Loucy (cell line): ENCODE results near the gene ERBB3.

Experiments
- H2AFZ ChIP-seq: fragments of 200-600 bp; sonication (generic); 2 replicates; pipeline ENCODE4 v1.6.0; 2016; ENCODE audit warnings: antibody characterized with exemption, mild to moderate bottlenecking, low read length, moderate library complexity
- H3F3A ChIP-seq: fragments of 200-600 bp; 2 replicates; pipeline ENCODE4 v1.6.0; 2016; ENCODE audit warnings: antibody characterized with exemption, low read depth, mild to moderate bottlenecking
- H3K27me3 ChIP-seq: fragments of 200-600 bp; sonication (generic); 2 replicates; pipeline ENCODE4 v1.6.1; 2014; ENCODE audit warnings: low read length, mild to moderate bottlenecking; ENCODE audit not compliant: insufficient read depth, poor library complexity, severe bottlenecking
- H3K36me3 ChIP-seq: fragments of 200-600 bp; sonication (generic); 2 replicates; pipeline ENCODE4 v1.6.1; 2016; ENCODE audit warnings: low read length; ENCODE audit not compliant: insufficient read depth
- H3K4me1 ChIP-seq: fragments of 200-600 bp; sonication (generic); 2 replicates; pipeline ENCODE4 v1.5.1; 2014; ENCODE audit warnings: low read length, mild to moderate bottlenecking; ENCODE audit not compliant: insufficient read depth, poor library complexity, severe bottlenecking
- H3K4me2 ChIP-seq: fragments of 200-600 bp; sonication (generic); 2 replicates; pipeline ENCODE4 v1.6.0; 2014; ENCODE audit warnings: antibody characterized with exemption, low read length, low read depth, mild to moderate bottlenecking; ENCODE audit not compliant: poor library complexity, severe bottlenecking
- H3K4me3 ChIP-seq: fragments of 200-600 bp; sonication (generic); 2 replicates; pipeline ENCODE4 v1.5.1; 2014; ENCODE audit warnings: low read length, mild to moderate bottlenecking, mixed read lengths; ENCODE audit not compliant: poor library complexity, severe bottlenecking
- H3K79me2 ChIP-seq: fragments of 200-600 bp; sonication (generic); 2 replicates; pipeline ENCODE4 v1.6.1; 2014; ENCODE audit warnings: low read length; ENCODE audit not compliant: insufficient read depth
- H3K9ac ChIP-seq: fragments of 200-600 bp; sonication (generic); 2 replicates; pipeline ENCODE4 v1.6.0; 2014; ENCODE audit warnings: mild to moderate bottlenecking, low read depth, low read length, moderate library complexity; ENCODE audit not compliant: poor library complexity, severe bottlenecking
- H3K9me2 ChIP-seq: fragments of 200-600 bp; sonication (generic); replicated peaks from 2 replicates; pipeline ENCODE4 v1.6.1; 2016; ENCODE audit warnings: low read depth, low read length, mixed read lengths
- H3K9me3 ChIP-seq: fragments of 200-600 bp; sonication (generic); 2 replicates; pipeline ENCODE4 v1.6.1; 2014; ENCODE audit warnings: mild to moderate bottlenecking, antibody characterized with exemption, low read length, low read depth; ENCODE audit not compliant: insufficient read depth
- H4K20me1 ChIP-seq: fragments of 200-600 bp; sonication (generic); 2 replicates; pipeline ENCODE4 v1.6.0; 2014; ENCODE audit warnings: antibody characterized with exemption, low read length, mild to moderate bottlenecking; ENCODE audit not compliant: insufficient read depth, poor library complexity, severe bottlenecking
- EZH2phosphoT487 ChIP-seq: fragments of 200-600 bp; IDR thresholded peaks from 2 replicates; pipeline ENCODE4 v1.6.1; 2018; ENCODE audit warnings: antibody characterized with exemption, mild to moderate bottlenecking, moderate library complexity, borderline replicate concordance
- TF ChIP-seq, protein P1 (sequence below): fragments of 200-600 bp; sonication (generic); conservative IDR thresholded peaks from 2 replicates; pipeline ENCODE4 v1.5.1; 2014; ENCODE audit warnings: mild to moderate bottlenecking, antibody characterized with exemption, low read length

Gene ERBB3

DNA sequence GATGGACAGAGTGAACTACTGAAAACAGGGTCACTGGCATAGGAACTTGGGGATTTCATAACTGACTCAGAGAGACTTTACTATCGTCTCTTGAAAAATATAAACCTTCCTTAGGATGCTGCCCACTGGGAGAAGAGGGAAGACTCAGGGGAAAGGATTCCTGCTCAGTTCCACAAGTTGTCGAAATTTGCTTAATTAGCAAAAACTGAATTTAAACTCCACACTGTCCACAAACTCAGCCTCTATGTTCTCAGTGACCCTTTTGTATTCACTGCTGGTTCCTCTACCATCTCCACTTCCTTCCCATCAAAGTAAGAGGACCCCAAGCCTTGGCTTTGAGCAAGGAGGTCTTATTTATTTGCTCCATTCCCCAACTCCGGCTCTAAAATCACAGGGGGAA is 65.3 kb downstream of the ERBB3 start:
- no peaks in the 10 kb centered on the region for H3K4me1 ChIP-seq
- no peak overlapping the region for H3K9ac ChIP-seq
- H3K27me3 ChIP-seq, result no peaks in the 10 kb centered on the region
- no peaks in the 10 kb centered on the region for H3F3A ChIP-seq
- no peaks in the 10 kb centered on the region for H3K9me2 ChIP-seq
- no peak overlapping the region for H2AFZ ChIP-seq
- H3K9me3 ChIP-seq, result no peaks in the 10 kb centered on the region
- H3K4me3 ChIP-seq, result no peak overlapping the region
- no peaks in the 10 kb centered on the region for H4K20me1 ChIP-seq
- peaks cover 38% of the 10 kb centered on the region; the same call in 1 of the 2 replicates for H3K36me3 ChIP-seq
- no peak for TF ChIP-seq EZH2phosphoT487
- TF ChIP-seq, protein P1, sequence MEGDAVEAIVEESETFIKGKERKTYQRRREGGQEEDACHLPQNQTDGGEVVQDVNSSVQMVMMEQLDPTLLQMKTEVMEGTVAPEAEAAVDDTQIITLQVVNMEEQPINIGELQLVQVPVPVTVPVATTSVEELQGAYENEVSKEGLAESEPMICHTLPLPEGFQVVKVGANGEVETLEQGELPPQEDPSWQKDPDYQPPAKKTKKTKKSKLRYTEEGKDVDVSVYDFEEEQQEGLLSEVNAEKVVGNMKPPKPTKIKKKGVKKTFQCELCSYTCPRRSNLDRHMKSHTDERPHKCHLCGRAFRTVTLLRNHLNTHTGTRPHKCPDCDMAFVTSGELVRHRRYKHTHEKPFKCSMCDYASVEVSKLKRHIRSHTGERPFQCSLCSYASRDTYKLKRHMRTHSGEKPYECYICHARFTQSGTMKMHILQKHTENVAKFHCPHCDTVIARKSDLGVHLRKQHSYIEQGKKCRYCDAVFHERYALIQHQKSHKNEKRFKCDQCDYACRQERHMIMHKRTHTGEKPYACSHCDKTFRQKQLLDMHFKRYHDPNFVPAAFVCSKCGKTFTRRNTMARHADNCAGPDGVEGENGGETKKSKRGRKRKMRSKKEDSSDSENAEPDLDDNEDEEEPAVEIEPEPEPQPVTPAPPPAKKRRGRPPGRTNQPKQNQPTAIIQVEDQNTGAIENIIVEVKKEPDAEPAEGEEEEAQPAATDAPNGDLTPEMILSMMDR, result no peak
- no peak overlapping the region for H3K4me2 ChIP-seq
- H3K79me2 ChIP-seq, result no peaks in the 10 kb centered on the region

DNA sequence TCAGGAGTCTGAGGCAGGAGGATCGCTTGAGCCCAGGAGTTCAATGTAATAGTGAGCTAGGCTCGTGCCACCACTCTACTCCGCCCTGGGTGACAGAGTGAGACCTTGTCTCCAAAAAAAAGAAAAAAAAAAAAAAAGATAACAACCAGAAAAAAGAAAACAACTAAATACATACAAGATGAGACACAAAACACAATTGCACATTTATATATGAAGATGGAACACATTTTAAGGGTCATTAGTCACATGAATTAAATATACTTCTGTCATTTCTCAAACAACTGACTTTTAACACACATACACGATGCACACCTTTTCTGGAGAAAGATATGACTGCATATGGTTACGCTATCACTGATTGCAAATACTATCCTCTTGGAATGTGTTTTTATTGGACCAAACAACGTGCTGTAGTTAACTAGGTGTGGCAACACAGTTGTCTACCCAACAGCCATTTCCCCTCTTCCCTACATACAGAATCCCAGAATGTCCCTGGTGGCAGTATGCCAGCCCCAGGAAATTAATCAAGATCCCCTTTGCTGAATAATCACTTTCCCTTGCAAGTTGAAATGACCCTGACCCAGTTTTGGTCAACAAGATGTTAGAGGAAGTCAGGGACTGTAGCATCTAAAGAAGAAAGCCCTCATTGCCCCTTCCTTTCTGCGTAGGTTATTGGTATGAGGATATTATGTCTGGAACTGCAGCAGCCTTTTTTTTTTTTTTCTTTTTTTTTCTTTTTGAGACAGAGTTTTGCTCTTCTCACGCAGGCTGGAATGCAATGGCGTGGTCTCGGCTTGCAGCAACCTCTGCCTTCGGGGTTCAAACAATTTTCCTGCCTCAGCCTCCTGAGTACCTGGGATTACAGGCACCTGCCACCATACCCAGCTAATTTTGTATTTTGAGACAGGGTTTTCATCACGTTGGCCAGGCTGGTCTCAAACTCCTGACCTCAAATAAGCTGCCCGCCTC is 66.8 kb downstream of the ERBB3 start:
- no peak for TF ChIP-seq EZH2phosphoT487
- TF ChIP-seq, protein P1, result no peak
- no peaks in the 10 kb centered on the region for H3F3A ChIP-seq
- H4K20me1 ChIP-seq, result no peaks in the 10 kb centered on the region
- H2AFZ ChIP-seq, result no peak overlapping the region
- H3K9me2 ChIP-seq, result no peaks in the 10 kb centered on the region
- peaks cover 3% of the 10 kb centered on the region for H3K4me1 ChIP-seq
- H3K9ac ChIP-seq, result no peak overlapping the region
- no peak overlapping the region for H3K4me2 ChIP-seq
- H3K4me3 ChIP-seq, result no peak overlapping the region
- H3K36me3 ChIP-seq, result peaks cover 30% of the 10 kb centered on the region; the same call in 1 of the 2 replicates
- no peaks in the 10 kb centered on the region for H3K9me3 ChIP-seq
- H3K79me2 ChIP-seq, result no peaks in the 10 kb centered on the region
- no peaks in the 10 kb centered on the region for H3K27me3 ChIP-seq

DNA sequence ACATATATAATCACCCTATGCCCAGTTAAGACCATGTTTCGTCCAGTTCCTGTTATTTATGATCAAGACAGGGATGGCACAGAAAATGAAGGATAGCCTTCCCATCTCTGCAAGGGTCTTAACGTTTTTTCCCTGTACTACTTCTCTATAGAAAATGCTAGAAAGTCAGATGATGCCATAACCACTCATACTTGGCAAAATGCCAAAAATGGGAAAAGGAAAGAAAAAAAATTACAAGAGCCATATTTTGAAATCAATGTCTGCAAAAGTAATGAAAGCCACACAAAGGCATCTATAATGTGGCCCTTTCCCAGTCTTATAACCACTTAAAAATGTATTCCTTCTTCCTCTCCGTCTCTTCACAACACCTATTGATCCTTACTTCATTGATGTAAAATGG is 70.6 kb downstream of the ERBB3 start:
- Histone ChIP-seq H3F3A (no peaks in the 10 kb centered on the region), H3K79me2 (peaks cover 22% of the 10 kb centered on the region; the same call in 1 of the 2 replicates), H3K4me2 (peak overlapping the region; percentile 84), H3K9me2 (no peaks in the 10 kb centered on the region), H2AFZ (no peak overlapping the region), H3K9me3 (no peaks in the 10 kb centered on the region), H4K20me1 (no peaks in the 10 kb centered on the region), H3K9ac (no peak overlapping the region), H3K4me1 (peaks cover 21% of the 10 kb centered on the region), H3K4me3 (no peak overlapping the region), H3K27me3 (no peaks in the 10 kb centered on the region), H3K36me3 (no peaks in the 10 kb centered on the region)
- TF ChIP-seq EZH2phosphoT487, result no peak
- TF ChIP-seq, protein P1, result no peak
